BJ (cell line): Measurements from ENCODE around the gene ZNF281. TPM values are rescaled to one million over a fixed set of nuclear protein-coding genes. Genes with fewer than 3 reads are reported as not detected.
A peak's percentile ranks its signal among the peaks of the same experiment; 100 is the strongest.
"Not testable (repeated sequence)": the region's sequence is repeated elsewhere in the genome, so short reads cannot be mapped to it uniquely, and the experiment has no call there.

ENCODE experiments used
- CTCF ChIA-PET: fragments of 350-600 bp; formaldehyde crosslinking; extraction: SDS; loops from one replicate; lab custom pipeline; 2021; ENCODE audit warnings: antibody characterized with exemption, inconsistent platforms; lab: Yijun Ruan, JAX
- POLR2A ChIA-PET: fragments of 300-600 bp; sonication (Branson Sonifier 250); formaldehyde crosslinking; extraction: SDS; loops from one replicate; lab custom pipeline; 2021; ENCODE audit warnings: antibody characterized with exemption; lab: Charles Lee
- DNase-seq: peaks from one replicate; pipeline ENCODE4 v3.0.0-alpha.2; 2011; ENCODE audit warnings: low read depth
- H3K27me3 ChIP-seq: 2 replicates; pipeline ENCODE4 v1.6.0; 2011; ENCODE audit warnings: low read length; ENCODE audit not compliant: control insufficient read depth, insufficient read depth
- H3K36me3 ChIP-seq: 2 replicates; pipeline ENCODE4 v1.5.1; 2011; ENCODE audit warnings: low read length; ENCODE audit not compliant: control insufficient read depth, insufficient read depth
- H3K4me3 ChIP-seq: 2 replicates; pipeline ENCODE4 v1.5.1; 2011; ENCODE audit warnings: low read depth, mild to moderate bottlenecking, control low read depth, low read length
- CTCF ChIP-seq: IDR thresholded peaks from 2 replicates; pipeline ENCODE4 v1.5.1; 2011; ENCODE audit warnings: low read depth, mild to moderate bottlenecking, control low read depth, inconsistent platforms, low read length, moderate library complexity; ENCODE audit not compliant: insufficient read depth
- polyA plus RNA-seq: library from polyadenylated mRNA; depleted of rRNA; stranded (reverse); fragments of >200 nt; gene quantifications from 2 replicates; pipeline ENCODE4 v1.2.3, GENCODE V29; 2011

ZNF281 gene
- polyA plus RNA-seq, 1 experiment: 13.5 TPM

DNA sequence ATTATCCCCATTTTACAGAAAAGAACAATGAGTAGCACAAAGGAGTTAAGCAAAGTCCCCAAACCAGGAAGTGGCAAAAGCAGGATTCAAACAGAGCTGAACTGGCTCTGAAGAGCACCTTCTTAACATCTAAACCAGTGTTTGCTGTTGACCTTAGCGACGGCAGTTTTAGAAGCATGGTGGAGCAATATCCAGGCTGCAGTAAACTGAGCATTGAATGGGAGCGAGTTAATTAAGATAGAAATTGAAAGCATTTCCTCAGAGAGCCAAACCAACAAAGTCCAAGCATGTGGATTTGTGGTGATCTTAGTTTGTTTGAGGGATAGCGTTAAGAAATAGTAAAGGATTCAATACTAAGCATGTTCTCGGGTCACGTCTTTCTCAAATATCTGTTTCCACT lies 13.4 kb upstream of the ZNF281 start:
- POLR2A ChIA-PET: no interaction called here
- no peak for TF ChIP-seq CTCF
- Histone ChIP-seq H3K27me3 (no peaks in the 10 kb centered on the region), H3K36me3 (no peaks in the 10 kb centered on the region), H3K4me3 (no peak overlapping the region)
- CTCF ChIA-PET: no interaction called here
- DNase-seq: no peak

DNA sequence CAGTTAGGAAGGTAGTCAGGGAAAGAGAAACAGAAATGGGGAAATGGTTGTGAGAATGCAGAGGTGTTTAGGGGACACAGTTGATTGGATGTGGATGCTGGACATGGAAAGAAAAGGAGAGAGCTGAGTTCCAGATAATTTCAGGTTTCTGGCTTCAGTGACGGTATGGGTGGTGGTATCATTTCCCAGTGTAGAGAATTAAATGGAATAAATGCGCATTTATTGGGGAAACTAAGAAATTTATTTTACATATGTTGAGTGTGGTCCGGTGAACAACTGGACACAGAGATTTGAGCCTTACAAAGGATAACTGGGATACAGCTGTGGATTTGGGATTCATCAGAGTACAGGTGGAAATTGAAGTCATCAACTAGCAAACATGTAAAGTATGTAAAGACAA lies 12.4 kb upstream of the ZNF281 start:
- no peaks in the 10 kb centered on the region for H3K27me3 ChIP-seq
- ChIA-PET POLR2A (no interaction called here), CTCF (no interaction called here)
- H3K36me3 ChIP-seq: no peaks in the 10 kb centered on the region
- no peak for DNase-seq
- H3K4me3 ChIP-seq: no peak overlapping the region
- no peak for TF ChIP-seq CTCF

GRCh38 chr1:200415789-200416593 lies 6.2 kb upstream of the ZNF281 start:
- no peak for TF ChIP-seq CTCF

DNA sequence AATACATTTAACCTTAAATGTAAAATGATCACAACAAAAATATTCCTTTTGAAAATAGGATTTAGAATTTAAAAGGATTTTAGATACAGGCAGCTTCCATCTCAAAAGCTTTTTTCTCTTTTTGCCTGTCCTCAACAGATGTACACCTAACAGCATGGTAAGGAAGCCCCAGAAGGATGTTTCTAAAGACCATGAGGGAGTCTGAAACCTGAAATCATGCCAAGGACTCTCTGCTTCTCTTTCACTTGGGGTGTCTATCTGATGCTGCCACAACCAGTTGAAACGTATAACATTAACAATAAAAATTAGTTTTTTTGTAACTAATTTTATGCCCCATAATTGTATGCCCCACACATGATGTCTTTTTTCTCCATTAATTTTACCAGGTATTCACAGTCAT lies 5.4 kb upstream of the ZNF281 start:
- no peak for DNase-seq
- no peak for TF ChIP-seq CTCF
- ChIA-PET CTCF (interaction anchor here (3.3 kb wide), 1 partner anchor 12 kb away, joined by 12 read pairs; no protein-coding TSS in a partner anchor), POLR2A (interaction anchor here (0.6 to 0.9 kb wide), 2 partner anchors 14 to 101 kb away, joined by 3 read pairs; no protein-coding TSS in a partner anchor)
- Histone ChIP-seq H3K36me3 (no peaks in the 10 kb centered on the region), H3K4me3 (no peak overlapping the region), H3K27me3 (no peaks in the 10 kb centered on the region)

More at GRCh38 chr1:200415789-200416593, 6.2 kb upstream of the ZNF281 start:
- Histone ChIP-seq H3K36me3 (no peaks in the 10 kb centered on the region), H3K4me3 (no peak overlapping the region), H3K27me3 (no peaks in the 10 kb centered on the region)
- ChIA-PET CTCF (interaction anchor here (0.6 to 3.3 kb wide), 4 partner anchors 12 to 159 kb away, joined by 3 to 12 read pairs (median 4); no protein-coding TSS in a partner anchor), POLR2A (interaction anchor here (0.6 to 0.9 kb wide), 3 partner anchors 9 to 102 kb away, joined by 3 read pairs; no protein-coding TSS in a partner anchor)
- DNase-seq: peak; percentile 93

DNA sequence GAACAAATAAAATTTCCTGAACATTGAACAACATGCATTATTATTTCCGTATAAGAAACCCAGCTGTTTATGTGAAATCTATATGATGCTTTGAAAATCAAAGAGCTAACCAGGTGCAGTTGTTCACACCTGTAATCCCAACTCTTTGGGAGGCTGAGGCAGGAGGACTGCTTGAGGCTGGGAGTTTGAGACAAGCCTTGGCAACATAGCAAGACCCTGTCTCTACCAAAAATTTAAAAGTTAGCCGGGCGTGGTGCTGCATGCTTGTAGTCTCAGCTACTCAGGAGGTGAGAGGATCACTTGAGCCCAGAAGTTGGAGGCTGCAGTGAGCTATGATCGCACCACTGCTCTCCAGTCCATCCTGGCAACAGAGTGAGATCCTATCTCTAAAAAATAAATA lies 4.8 kb upstream of the ZNF281 start:
- ChIA-PET CTCF (interaction anchor here (3.3 kb wide), 1 partner anchor 13 kb away, joined by 12 read pairs; no protein-coding TSS in a partner anchor), POLR2A (no interaction called here)
- Histone ChIP-seq H3K36me3 (no peaks in the 10 kb centered on the region), H3K4me3 (no peak overlapping the region), H3K27me3 (no peaks in the 10 kb centered on the region)
- TF ChIP-seq CTCF: no peak
- DNase-seq: no peak

DNA sequence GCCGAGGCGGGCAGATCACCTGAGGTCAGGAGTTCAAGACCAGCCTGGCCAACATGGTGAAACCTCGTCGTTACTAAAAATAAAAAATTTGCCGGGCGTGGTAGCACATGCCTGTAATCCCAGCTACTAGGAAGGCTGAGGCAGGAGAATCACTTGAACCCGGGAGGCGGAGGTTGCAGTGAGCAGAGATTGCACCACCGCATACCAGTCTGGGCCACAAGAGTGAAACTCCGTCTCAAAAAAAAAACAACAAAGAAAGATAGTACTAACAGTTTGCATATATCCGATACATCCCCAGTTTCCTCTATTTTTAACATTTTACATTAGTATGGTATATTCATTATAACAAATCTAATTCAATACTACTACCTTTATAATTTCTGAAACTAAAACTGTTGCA lies 3.9 kb upstream of the ZNF281 start:
- H3K4me3 ChIP-seq, H3K27me3 ChIP-seq, DNase-seq, H3K36me3 ChIP-seq, POLR2A ChIA-PET: not testable (repeated sequence)
- CTCF ChIA-PET: interaction anchor here (1.7 kb wide), 1 partner anchor 74 kb away, joined by 4 read pairs; no protein-coding TSS in a partner anchor
